D341Med (cell line): Measurements from ENCODE around the gene PHACTR3.

ENCODE experiments used
- DNase-seq: peaks from one replicate; pipeline ENCODE4 v3.0.0; 2012; ENCODE audit warnings: low spot score

The PHACTR3 gene

GRCh38 chr20:59777814-59778575 lies 173.7 kb downstream of the PHACTR3 start:
- peak; percentile 18 for DNase-seq

GRCh38 chr20:59778615-59779200 lies 174.4 kb downstream of the PHACTR3 start:
- peak; percentile 10 for DNase-seq

- DNase-seq, result peak; percentile 10
These were observed 175.5 kb downstream of the PHACTR3 start for GRCh38 chr20:59779656-59780380.

- DNase-seq, result peak; percentile 3
These were observed 176.3 kb downstream of the PHACTR3 start for GRCh38 chr20:59780494-59781185.

- peak; percentile 18 for DNase-seq
These were observed 176.9 kb downstream of the PHACTR3 start for GRCh38 chr20:59781226-59781625.

- DNase-seq, result peak; percentile 84
These were observed 178.8 kb downstream of the PHACTR3 start for GRCh38 chr20:59782986-59783640.

- DNase-seq, result peak; percentile 5
These were observed 179.3 kb downstream of the PHACTR3 start for GRCh38 chr20:59783641-59784010.

- DNase-seq, result no peak
These were observed 180.0 kb downstream of the PHACTR3 start for GRCh38 chr20:59784365-59784764.

- DNase-seq, result peak; percentile 12
These were observed 180.7 kb downstream of the PHACTR3 start for GRCh38 chr20:59784791-59785668.

GRCh38 chr20:59785669-59785959 lies 181.3 kb downstream of the PHACTR3 start:
- DNase-seq, result no peak

GRCh38 chr20:59785986-59786795 lies 181.9 kb downstream of the PHACTR3 start:
- DNase-seq, result peak; percentile 12

- DNase-seq, result peak; percentile 17
These were observed 182.6 kb downstream of the PHACTR3 start for GRCh38 chr20:59786801-59787537.

GRCh38 chr20:59787538-59787890 lies 183.2 kb downstream of the PHACTR3 start:
- peak; percentile 10 for DNase-seq

- peak; percentile 4 for DNase-seq
These were observed 183.9 kb downstream of the PHACTR3 start for GRCh38 chr20:59788196-59788735.

GRCh38 chr20:59788811-59789397 lies 184.6 kb downstream of the PHACTR3 start:
- peak; percentile 4 for DNase-seq

- DNase-seq, result peak; percentile 4
These were observed 185.3 kb downstream of the PHACTR3 start for GRCh38 chr20:59789686-59790085.

- DNase-seq, result peak; percentile 1
These were observed 186.0 kb downstream of the PHACTR3 start for GRCh38 chr20:59790346-59790745.

- DNase-seq, result no peak
These were observed 188.0 kb downstream of the PHACTR3 start for GRCh38 chr20:59792300-59792699.

GRCh38 chr20:59794555-59794954 lies 190.2 kb downstream of the PHACTR3 start:
- no peak for DNase-seq
